ENCODE data around the gene ICA1.

GRCh38 chr7:8177109-8177933 is 84.6 kb downstream of the ICA1 start:
- TF ChIP-seq CTCF (IDR thresholded peaks at IDR 0.05) (no peak), POLR2AphosphoS5 (IDR thresholded peaks at IDR 0.05) (no peak), POLR2A (IDR thresholded peaks at IDR 0.05) (no peak)

All from sigmoid colon (tissue), 4 donors.